SH-SY5Y (cell line): ENCODE data around the gene DRP2.

Experiments used
- GATA2 ChIP-seq: IDR thresholded peaks from 2 replicates; pipeline ENCODE4 v1.6.1; 2011; ENCODE audit warnings: mild to moderate bottlenecking, low read depth, low read length
- GATA3 ChIP-seq: IDR thresholded peaks from 2 replicates; pipeline ENCODE4 v1.6.1; 2011; ENCODE audit warnings: low read depth, mild to moderate bottlenecking, low read length, moderate library complexity

The DRP2 gene

GRCh38 chrX:101276238-101276637, 56.7 kb downstream of the DRP2 start:
- TF ChIP-seq GATA2 = no peak
- no peak for TF ChIP-seq GATA3

GRCh38 chrX:101287402-101287801, 67.8 kb downstream of the DRP2 start:
- TF ChIP-seq GATA3 (no peak), GATA2 (no peak)

GRCh38 chrX:101290957-101291603, 71.5 kb downstream of the DRP2 start, which contains the start of gene TAF7L:
Gene TAF7L, minus strand, starts transcription at chrX:101291334. Its CDS starts 3,791 bp downstream, at chrX:101287543.
- TF ChIP-seq GATA3 = no peak
- no peak for TF ChIP-seq GATA2

- no peak for TF ChIP-seq GATA2
These were observed 84.2 kb downstream of the DRP2 start for GRCh38 chrX:101303790-101304189.
